Endothelial cell (in vitro differentiated cells): ENCODE results near the gene DAAM1. TPM values are rescaled to one million over a fixed set of nuclear protein-coding genes. Genes with fewer than 3 reads are reported as not detected.

Experiments
- DNase-seq: peaks from one replicate; pipeline ENCODE4 v3.0.0; 2021; ENCODE audit warnings: low spot score
- H3K27ac Mint-ChIP-seq: one replicate; pipeline ENCODE4 v1.8.0; 2021; ENCODE audit warnings: mixed read lengths, inconsistent platforms; ENCODE audit not compliant: unreplicated experiment
- H3K27me3 Mint-ChIP-seq: one replicate; pipeline ENCODE4 v1.8.0; 2021; ENCODE audit warnings: mild to moderate bottlenecking, moderate library complexity, mixed read lengths, inconsistent platforms; ENCODE audit not compliant: unreplicated experiment
- H3K36me3 Mint-ChIP-seq: one replicate; pipeline ENCODE4 v1.8.0; 2021; ENCODE audit warnings: mild to moderate bottlenecking, low read depth, mixed read lengths, inconsistent platforms; ENCODE audit not compliant: unreplicated experiment
- H3K4me1 Mint-ChIP-seq: one replicate; pipeline ENCODE4 v1.8.0; 2021; ENCODE audit warnings: mild to moderate bottlenecking, mixed read lengths, inconsistent platforms; ENCODE audit not compliant: unreplicated experiment
- H3K4me3 Mint-ChIP-seq: one replicate; pipeline ENCODE4 v1.8.0; 2021; ENCODE audit warnings: mild to moderate bottlenecking, mixed read lengths, inconsistent platforms; ENCODE audit not compliant: unreplicated experiment
- H3K9me3 Mint-ChIP-seq: one replicate; pipeline ENCODE4 v1.8.0; 2021; ENCODE audit warnings: mixed read lengths, inconsistent platforms; ENCODE audit not compliant: unreplicated experiment
- CTCF ChIP-seq: fragments of 200-600 bp; sonication (generic); IDR thresholded peaks from one replicate; pipeline ENCODE4 v1.5.0; 2021; ENCODE audit warnings: antibody characterized with exemption; ENCODE audit not compliant: unreplicated experiment
- total RNA-seq: library from RNA; stranded (reverse); fragmentation: NEBNext Ultra II Directional; extraction: Animal tissue kit (Norgen Biotek cat#: 25700); gene quantifications from one replicate; pipeline ENCODE4 v1.2.1, GENCODE V29; 2021; ENCODE audit not compliant: unreplicated experiment

The DAAM1 gene
- total RNA-seq, 1 donor from 2014 or later: 103 TPM

- H3K9me3 Mint-ChIP-seq: no peaks in the 10 kb centered on the region
- TF ChIP-seq CTCF: no peak
- peaks cover 10% of the 10 kb centered on the region for H3K4me1 Mint-ChIP-seq
- no peak overlapping the region for H3K4me3 Mint-ChIP-seq
- no peak overlapping the region for H3K27ac Mint-ChIP-seq
- peaks cover 45% of the 10 kb centered on the region for H3K36me3 Mint-ChIP-seq
- DNase-seq: no peak
- peaks cover 8% of the 10 kb centered on the region for H3K27me3 Mint-ChIP-seq
These were observed 169.6 kb downstream of the DAAM1 start for GRCh38 chr14:59358102-59358501.

GRCh38 chr14:59358784-59359183 is 170.3 kb downstream of the DAAM1 start:
- Mint-ChIP-seq H3K27me3 (peaks cover 9% of the 10 kb centered on the region), H3K4me3 (no peak overlapping the region), H3K9me3 (no peaks in the 10 kb centered on the region), H3K36me3 (peaks cover 45% of the 10 kb centered on the region), H3K27ac (no peak overlapping the region), H3K4me1 (peaks cover 14% of the 10 kb centered on the region)
- no peak for DNase-seq
- TF ChIP-seq CTCF: no peak

- H3K9me3 Mint-ChIP-seq: no peaks in the 10 kb centered on the region
- H3K27me3 Mint-ChIP-seq: peaks cover 9% of the 10 kb centered on the region
- DNase-seq: no peak
- TF ChIP-seq CTCF: no peak
- no peak overlapping the region for H3K27ac Mint-ChIP-seq
- H3K4me1 Mint-ChIP-seq: peaks cover 14% of the 10 kb centered on the region
- H3K36me3 Mint-ChIP-seq: peaks cover 47% of the 10 kb centered on the region
- no peak overlapping the region for H3K4me3 Mint-ChIP-seq
These were observed 171.1 kb downstream of the DAAM1 start for GRCh38 chr14:59359431-59360124.

GRCh38 chr14:59360233-59360632 is 171.8 kb downstream of the DAAM1 start:
- Mint-ChIP-seq H3K36me3 (peaks cover 48% of the 10 kb centered on the region), H3K9me3 (no peaks in the 10 kb centered on the region), H3K4me3 (no peak overlapping the region), H3K27me3 (peaks cover 9% of the 10 kb centered on the region), H3K4me1 (peaks cover 14% of the 10 kb centered on the region), H3K27ac (no peak overlapping the region)
- no peak for DNase-seq
- no peak for TF ChIP-seq CTCF

GRCh38 chr14:59360923-59361794 is 172.7 kb downstream of the DAAM1 start:
- Mint-ChIP-seq H3K4me1 (peaks cover 14% of the 10 kb centered on the region), H3K27ac (no peak overlapping the region), H3K9me3 (no peaks in the 10 kb centered on the region), H3K27me3 (peaks cover 9% of the 10 kb centered on the region), H3K36me3 (peaks cover 45% of the 10 kb centered on the region), H3K4me3 (no peak overlapping the region)
- DNase-seq: no peak
- TF ChIP-seq CTCF: no peak
